Transverse colon (tissue), 4 donors: Measurements from ENCODE around the gene TEKT2. TPM values are rescaled to one million over a fixed set of nuclear protein-coding genes. Genes with fewer than 3 reads are reported as not detected.

Source experiments
- DNase-seq: peaks from one replicate; pipeline ENCODE4 v3.0.0-alpha.2; 2019
- H3K27ac ChIP-seq, 4 donors: fragments of 200-600 bp; sonication (generic); 2 replicates each; pipeline ENCODE4 v1.5.1; 2016 to 2018; ENCODE audit warnings: inconsistent platforms in 4 of 4
- H3K27me3 ChIP-seq: fragments of 200-600 bp; sonication (generic); 2 replicates; pipeline ENCODE4 v1.5.1; 2017; ENCODE audit warnings: inconsistent platforms
- H3K36me3 ChIP-seq, 4 donors: fragments of 200-600 bp; sonication (generic); 2 replicates each; pipeline ENCODE4 v1.5.1; 2017 to 2019; ENCODE audit warnings: inconsistent platforms in 4 of 4
- H3K4me1 ChIP-seq, 4 donors: fragments of 200-600 bp; sonication (generic); 2 replicates each; pipeline ENCODE4 v1.5.1; 2017 to 2020; ENCODE audit warnings: inconsistent platforms in 4 of 4
- H3K4me3 ChIP-seq, 4 donors: fragments of 200-600 bp; sonication (generic); 1 replicate in 1 of 4; 2 replicates in 3 of 4; pipeline versions ENCODE4 v1.5.1 to v1.6.1; 2017 to 2019; ENCODE audit warnings: inconsistent platforms in 4 of 4
- H3K9me3 ChIP-seq, 2 donors: fragments of 200-600 bp; sonication (generic); 2 replicates each; pipeline ENCODE4 v1.5.1; 2017 to 2019; ENCODE audit warnings: inconsistent platforms in 2 of 2
- EP300 ChIP-seq: sonication (generic); formaldehyde crosslinking; IDR thresholded peaks from one replicate; pipeline ENCODE4 v1.6.1; 2017; ENCODE audit warnings: antibody characterized with exemption, low read depth
- POLR2A ChIP-seq: fragments of 450-650 bp; IDR thresholded peaks from one replicate; pipeline ENCODE4 v1.6.1; 2016; ENCODE audit warnings: antibody characterized with exemption, mild to moderate bottlenecking, moderate library complexity
- POLR2AphosphoS5 ChIP-seq, 3 donors: sonication (generic); formaldehyde crosslinking; IDR thresholded peaks; one replicate each; pipeline ENCODE4 v1.6.1; 2016; ENCODE audit warnings: antibody characterized with exemption in 3 of 3
- WGBS, 2 donors: methylation state at CpG; one replicate each; pipeline ENCODE4 v1.1.5; 2018; ENCODE audit warnings: low coverage in 1 of 2; 5-methylcytosine and 5-hydroxymethylcytosine counted together
- in situ Hi-C, 4 donors: fragments of 200-750 bp; cut with MboI; loops; one replicate each; pipeline versions ENCODE4 v1.15.0 to v1.15.1; 2017; ENCODE audit warnings: low sequenced_read_pairs in 3 of 4, low pct_ligation_motif_present in 1 of 4, low pct_unique_long_range_greater_than_20kb in 1 of 4
- intact Hi-C: fragments of 100-400 bp; cut with DNase I; formaldehyde crosslinking; loops from one replicate; pipeline ENCODE4 v1.15.1; 2023; ENCODE audit warnings: low total_unique reads
- total RNA-seq, 4 donors: library from RNA; depleted of rRNA; stranded (reverse); fragments of >200 nt; gene quantifications; one replicate each; pipeline ENCODE4 v1.1.0, GENCODE V29; 2016
- TF ChIP-seq, protein P1 (sequence below), 5 experiments: fragments of 200-600 bp in 3 of 5; fragments of 450-650 bp in 2 of 5; sonication (generic) in 3 of 5; IDR thresholded peaks; 1 replicate in 2 of 5; 2 replicates in 3 of 5; pipeline ENCODE4 v1.5.1; 2016 to 2017; ENCODE audit warnings: antibody characterized with exemption in 5 of 5, inconsistent platforms in 3 of 5, mild to moderate bottlenecking in 2 of 5, moderate library complexity in 1 of 5

Gene TEKT2
- total RNA-seq, 4 donors from 2014 or later = not detected

DNA sequence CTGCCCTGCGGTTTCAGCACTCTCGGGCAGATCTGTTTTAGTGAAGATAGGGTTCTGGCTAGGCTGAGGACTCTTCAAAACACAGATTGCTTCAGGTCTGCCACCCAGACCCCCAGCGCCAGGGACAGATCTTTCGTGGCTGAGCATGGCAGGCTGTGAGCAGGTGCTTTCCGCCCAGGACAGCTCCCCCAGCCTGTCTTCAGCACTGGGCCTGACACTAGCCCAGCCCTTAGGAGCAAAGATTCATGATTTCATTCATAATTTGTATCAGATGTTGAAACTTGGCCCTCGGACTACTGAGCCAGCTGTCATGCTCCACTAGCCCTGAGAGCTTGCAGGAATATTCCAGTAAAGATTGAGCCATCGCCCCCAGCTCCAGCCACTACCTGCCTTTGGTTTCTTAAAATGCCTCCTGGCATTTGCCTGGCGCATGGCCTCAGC lies 10.7 kb downstream of the TEKT2 start:
- Histone ChIP-seq H3K9me3 (no peaks in the 10 kb centered on the region), H3K4me3 (no peak overlapping the region), H3K27ac (no peak overlapping the region), H3K27me3 (no peaks in the 10 kb centered on the region), H3K36me3 (peaks cover 0 to 28% (median 9%) of the 10 kb centered on the region in 4 donors), H3K4me1 (peaks cover 4 to 15% (median 8%) of the 10 kb centered on the region in 4 donors)
- in situ Hi-C loops (loop anchor here in 1 of 4 donors (10.0 kb wide), 1 partner anchor 90 kb away; no protein-coding TSS in a partner anchor), intact Hi-C loops (loop anchor here (5.0 kb wide), 1 partner anchor 328 kb away; no protein-coding TSS in a partner anchor)
- DNase-seq = no peak
- WGBS, 2 donors = 88% methylated on average over 8 of the region's 8 CpGs; no CpG with 5 or more reads in 1 of the 2 donors
- TF ChIP-seq EP300 = no peak
- TF ChIP-seq, protein P1, sequence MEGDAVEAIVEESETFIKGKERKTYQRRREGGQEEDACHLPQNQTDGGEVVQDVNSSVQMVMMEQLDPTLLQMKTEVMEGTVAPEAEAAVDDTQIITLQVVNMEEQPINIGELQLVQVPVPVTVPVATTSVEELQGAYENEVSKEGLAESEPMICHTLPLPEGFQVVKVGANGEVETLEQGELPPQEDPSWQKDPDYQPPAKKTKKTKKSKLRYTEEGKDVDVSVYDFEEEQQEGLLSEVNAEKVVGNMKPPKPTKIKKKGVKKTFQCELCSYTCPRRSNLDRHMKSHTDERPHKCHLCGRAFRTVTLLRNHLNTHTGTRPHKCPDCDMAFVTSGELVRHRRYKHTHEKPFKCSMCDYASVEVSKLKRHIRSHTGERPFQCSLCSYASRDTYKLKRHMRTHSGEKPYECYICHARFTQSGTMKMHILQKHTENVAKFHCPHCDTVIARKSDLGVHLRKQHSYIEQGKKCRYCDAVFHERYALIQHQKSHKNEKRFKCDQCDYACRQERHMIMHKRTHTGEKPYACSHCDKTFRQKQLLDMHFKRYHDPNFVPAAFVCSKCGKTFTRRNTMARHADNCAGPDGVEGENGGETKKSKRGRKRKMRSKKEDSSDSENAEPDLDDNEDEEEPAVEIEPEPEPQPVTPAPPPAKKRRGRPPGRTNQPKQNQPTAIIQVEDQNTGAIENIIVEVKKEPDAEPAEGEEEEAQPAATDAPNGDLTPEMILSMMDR (IDR thresholded peaks at IDR 0.05) = no peak
- no peak for TF ChIP-seq POLR2A
- TF ChIP-seq POLR2AphosphoS5 (IDR thresholded peaks at IDR 0.05) = no peak

DNA sequence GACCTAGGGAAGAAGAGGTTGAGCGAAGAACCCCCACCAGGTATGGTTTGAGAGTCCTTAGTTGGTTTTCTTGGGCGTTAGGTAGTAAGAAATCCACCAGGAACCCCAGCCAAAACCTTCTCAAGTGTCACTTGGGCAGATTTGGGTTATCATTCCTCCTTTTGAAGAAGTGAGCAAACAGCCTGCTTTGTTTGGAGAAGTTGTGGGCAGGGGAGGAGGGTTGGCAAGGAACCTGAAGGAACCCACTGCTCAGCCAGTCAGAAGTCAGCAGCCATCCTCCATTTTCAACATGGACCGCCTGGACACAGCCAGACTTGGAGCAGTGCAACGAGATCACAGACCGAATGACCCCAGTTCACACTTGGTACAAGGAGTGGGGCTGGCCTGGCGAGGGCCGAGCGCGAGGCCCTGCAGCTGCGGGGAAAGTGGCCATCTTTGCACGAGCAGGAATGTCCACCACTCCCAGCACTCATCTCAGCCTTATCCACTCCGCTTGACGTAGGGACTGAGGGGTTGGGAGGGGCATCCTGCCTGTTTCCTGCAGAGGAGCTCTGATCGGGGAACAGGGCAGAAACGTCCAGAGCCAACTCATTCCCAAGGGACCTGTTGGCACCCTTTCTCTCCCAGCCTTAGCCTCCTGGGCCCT lies 12.0 kb downstream of the TEKT2 start:
- in situ Hi-C loops (loop anchor here in 1 of 4 donors (10.0 kb wide), 1 partner anchor 89 kb away; no protein-coding TSS in a partner anchor), intact Hi-C loops (loop anchor here (5.0 kb wide), 1 partner anchor 326 kb away; no protein-coding TSS in a partner anchor)
- Histone ChIP-seq H3K36me3 (peaks cover 0 to 28% (median 9%) of the 10 kb centered on the region in 4 donors), H3K27ac (no peak overlapping the region), H3K4me1 (peaks cover 0 to 14% (median 3%) of the 10 kb centered on the region in 4 donors), H3K9me3 (no peaks in the 10 kb centered on the region), H3K27me3 (no peaks in the 10 kb centered on the region), H3K4me3 (no peak overlapping the region)
- DNase-seq = no peak
- TF ChIP-seq POLR2AphosphoS5 (IDR thresholded peaks at IDR 0.05) = no peak
- TF ChIP-seq, protein P1 (IDR thresholded peaks at IDR 0.05) = no peak
- TF ChIP-seq POLR2A = no peak
- TF ChIP-seq EP300 = no peak
- 72% methylated on average over 15 of the region's 15 CpGs; no CpG with 5 or more reads in 1 of the 2 donors for WGBS, 2 donors

DNA sequence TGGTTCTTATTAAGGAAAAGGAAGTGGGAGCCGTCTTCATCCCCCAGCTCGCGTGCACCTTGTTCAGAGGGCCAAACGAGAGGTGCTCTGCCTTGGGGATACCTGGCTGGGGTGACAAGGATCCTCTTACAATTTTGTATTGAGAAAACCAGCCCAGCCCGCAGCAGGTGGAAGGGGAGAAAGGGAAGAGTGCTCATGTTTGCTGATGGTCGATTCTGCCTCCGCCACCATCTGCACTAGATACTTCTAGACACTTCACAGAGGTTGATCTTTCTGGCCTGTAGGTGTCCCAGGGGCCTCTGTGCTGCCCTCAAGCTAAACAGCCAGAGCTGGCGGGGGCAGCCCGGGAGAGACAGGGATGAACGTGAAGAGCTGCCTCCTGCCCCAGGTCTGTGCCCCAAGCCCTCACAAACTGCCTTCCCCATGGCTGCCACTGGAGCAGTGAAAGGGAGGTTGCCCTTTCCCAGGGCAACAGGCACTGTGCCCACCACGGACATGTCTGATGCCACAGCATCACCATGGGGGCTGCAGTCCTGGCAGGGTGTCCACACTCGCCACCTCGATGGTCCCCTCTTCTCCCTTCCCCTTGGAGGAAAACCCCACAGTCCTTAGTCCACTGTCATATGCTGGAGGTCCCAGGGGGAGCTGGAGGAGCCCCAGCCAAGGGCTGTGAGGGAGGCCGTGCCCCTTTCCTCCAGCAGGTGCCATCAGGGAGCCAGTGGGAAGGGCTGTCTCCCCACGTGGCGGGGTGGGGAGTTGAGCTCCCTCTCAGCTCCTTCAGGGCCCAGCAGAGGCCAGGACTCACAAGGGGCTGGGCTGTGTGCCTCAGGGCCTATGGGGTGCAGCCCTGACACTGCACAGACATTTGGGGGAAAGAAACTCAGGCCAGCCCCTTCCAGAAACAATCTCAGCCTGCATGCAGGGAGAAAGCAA lies 12.9 kb downstream of the TEKT2 start:
- Histone ChIP-seq H3K4me1 (peaks cover 0 to 8% (median 3%) of the 10 kb centered on the region in 4 donors), H3K27me3 (no peaks in the 10 kb centered on the region), H3K9me3 (no peaks in the 10 kb centered on the region), H3K4me3 (no peak overlapping the region), H3K36me3 (peaks cover 0 to 28% (median 9%) of the 10 kb centered on the region in 4 donors), H3K27ac (no peak overlapping the region)
- no peak for DNase-seq
- intact Hi-C loops (loop anchor here (5.0 kb wide), 1 partner anchor 326 kb away; no protein-coding TSS in a partner anchor), in situ Hi-C loops (loop anchor here in 1 of 4 donors (10.0 kb wide), 1 partner anchor 88 kb away; no protein-coding TSS in a partner anchor)
- WGBS, 2 donors = 76% methylated on average over 16 of the region's 16 CpGs; no CpG with 5 or more reads in 1 of the 2 donors
- no peak for TF ChIP-seq POLR2AphosphoS5 (IDR thresholded peaks at IDR 0.05)
- TF ChIP-seq, protein P1 (IDR thresholded peaks at IDR 0.05) = no peak
- no peak for TF ChIP-seq EP300
- TF ChIP-seq POLR2A = no peak
